ENCODE data around the gene IP6K2. TPM values are rescaled to one million over a fixed set of nuclear protein-coding genes. Genes with fewer than 3 reads are reported as not detected.

Gene IP6K2
- total and polyA plus RNA-seq, 2 of the 8 experiments (the other 6 are each of a cell fraction or from before 2014, with no cell fraction given), result 95.8 to 144 TPM

DNA sequence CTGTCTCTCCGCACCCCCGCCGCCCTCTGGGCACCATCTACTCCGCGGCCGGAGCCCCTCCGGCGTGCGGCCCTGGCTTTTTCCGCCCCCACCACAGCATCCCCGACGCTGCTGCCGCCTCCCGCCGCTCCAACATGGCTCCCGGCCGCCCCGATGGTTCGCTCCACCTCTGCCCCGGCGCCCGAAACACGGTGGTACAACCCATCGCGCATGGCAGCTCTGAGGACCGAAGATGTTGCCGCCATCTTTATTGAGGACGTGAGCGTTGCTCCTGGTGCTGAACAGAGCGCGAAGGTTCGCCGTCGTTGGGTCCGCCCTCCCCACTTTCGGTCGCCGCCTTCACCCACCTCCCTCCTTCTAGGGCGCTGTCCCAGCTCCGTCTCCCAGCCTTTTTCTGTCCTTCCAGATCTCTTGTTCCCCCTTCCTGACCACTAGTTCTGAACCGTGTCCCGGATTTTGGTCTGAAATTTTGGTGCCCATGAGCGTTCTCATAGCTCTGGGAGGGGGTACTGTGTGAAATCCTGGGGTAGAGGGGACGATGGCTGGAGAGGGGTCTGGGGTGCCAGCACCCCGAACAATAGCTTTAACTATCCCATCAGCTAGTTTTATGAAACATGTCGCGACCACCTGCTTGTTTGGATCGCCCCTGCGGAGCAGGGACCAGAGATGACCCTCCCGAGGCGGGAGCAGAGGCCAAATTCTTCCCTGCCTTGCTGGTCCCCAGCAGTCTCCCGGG, 54.1 kb downstream of the IP6K2 start, which contains the start of gene CELSR3 (continued):
- TF ChIP-seq KDM1A (IDR thresholded peaks at IDR 0.05; ENCODE audit: borderline replicate concordance, low read length), result no peak
- peak; percentile 98 for TF ChIP-seq YY1 (IDR thresholded peaks at IDR 0.05; ENCODE audit: low read depth, low read length)
- peak; percentile 58 for TF ChIP-seq CHD2 (IDR thresholded peaks at IDR 0.05; ENCODE audit: low read length)
- TF ChIP-seq EGR1 (IDR thresholded peaks at IDR 0.05; ENCODE audit: borderline replicate concordance, low read depth, low read length), result 0 out of 2 replicates have a peak, but pooled peaks have one; percentile 32
- TF ChIP-seq JUN (IDR thresholded peaks at IDR 0.05; ENCODE audit: low read depth, low read length), result no peak
- TF ChIP-seq EZH2 (IDR thresholded peaks at IDR 0.05; ENCODE audit: low read depth, low read length, severe bottlenecking), result no peak
- TF ChIP-seq MAFK (IDR thresholded peaks at IDR 0.05; ENCODE audit: low read depth, low read length), result no peak
- peak; percentile 29; the same call in 1 of the 2 replicates for TF ChIP-seq SIX5 (IDR thresholded peaks at IDR 0.05; ENCODE audit: low read depth, low read length)
- no peak for TF ChIP-seq SP2 (IDR thresholded peaks at IDR 0.05; ENCODE audit: low read length)
- TF ChIP-seq TAF7 (optimal IDR thresholded peaks at IDR 0.05; ENCODE audit: borderline replicate concordance, low read depth, low read length), result peak; percentile 55
